ENCODE data around the gene GNAI1. TPM values are rescaled to one million over a fixed set of nuclear protein-coding genes. Genes with fewer than 3 reads are reported as not detected.
A peak's percentile ranks its signal among the peaks of the same experiment; 100 is the strongest.

GNAI1 gene
- polyA plus RNA-seq (ENCODE audit: insufficient read depth in 1 of 5, insufficient read length in 5 of 5, low replicate concordance in 1 of 5), result 100 to 1,000 TPM; 108 to 163 (median 137) TPM
- long read RNA-seq, donor 1, full-length matches to known transcripts, result 68 of 80 reads
- long read RNA-seq, donor 1, partial matches to known transcripts, result 5 of 80 reads
- long read RNA-seq, donor 1, other reads (novel, unspliced or antisense), result 7 of 80 reads
- long read RNA-seq, donor 2, full-length matches to known transcripts, result 34 of 34 reads
- long read RNA-seq, donor 2, partial matches to known transcripts, result 0 of 34 reads
- long read RNA-seq, donor 2, other reads (novel, unspliced or antisense), result 0 of 34 reads
- long read RNA-seq, donor 3, full-length matches to known transcripts, result 33 of 74 reads
- long read RNA-seq, donor 3, partial matches to known transcripts, result 41 of 74 reads
- long read RNA-seq, donor 3, other reads (novel, unspliced or antisense), result 0 of 74 reads
- long read RNA-seq, donor 4, full-length matches to known transcripts, result 34 of 48 reads
- long read RNA-seq, donor 4, partial matches to known transcripts, result 9 of 48 reads
- long read RNA-seq, donor 4, other reads (novel, unspliced or antisense), result 5 of 48 reads
- long read RNA-seq, donor 5, full-length matches to known transcripts, result 49 of 114 reads
- long read RNA-seq, donor 5, partial matches to known transcripts, result 65 of 114 reads
- long read RNA-seq, donor 5, other reads (novel, unspliced or antisense), result 0 of 114 reads
- long read RNA-seq, donor 6, full-length matches to known transcripts, result 34 of 45 reads
- long read RNA-seq, donor 6, partial matches to known transcripts, result 11 of 45 reads
- long read RNA-seq, donor 6, other reads (novel, unspliced or antisense), result 0 of 45 reads
- long read RNA-seq, donor 7, full-length matches to known transcripts, result 54 of 54 reads
- long read RNA-seq, donor 7, partial matches to known transcripts, result 0 of 54 reads
- long read RNA-seq, donor 7, other reads (novel, unspliced or antisense), result 0 of 54 reads
- long read RNA-seq, donor 8, full-length matches to known transcripts, result 17 of 23 reads
- long read RNA-seq, donor 8, partial matches to known transcripts, result 6 of 23 reads
- long read RNA-seq, donor 8, other reads (novel, unspliced or antisense), result 0 of 23 reads

DNA sequence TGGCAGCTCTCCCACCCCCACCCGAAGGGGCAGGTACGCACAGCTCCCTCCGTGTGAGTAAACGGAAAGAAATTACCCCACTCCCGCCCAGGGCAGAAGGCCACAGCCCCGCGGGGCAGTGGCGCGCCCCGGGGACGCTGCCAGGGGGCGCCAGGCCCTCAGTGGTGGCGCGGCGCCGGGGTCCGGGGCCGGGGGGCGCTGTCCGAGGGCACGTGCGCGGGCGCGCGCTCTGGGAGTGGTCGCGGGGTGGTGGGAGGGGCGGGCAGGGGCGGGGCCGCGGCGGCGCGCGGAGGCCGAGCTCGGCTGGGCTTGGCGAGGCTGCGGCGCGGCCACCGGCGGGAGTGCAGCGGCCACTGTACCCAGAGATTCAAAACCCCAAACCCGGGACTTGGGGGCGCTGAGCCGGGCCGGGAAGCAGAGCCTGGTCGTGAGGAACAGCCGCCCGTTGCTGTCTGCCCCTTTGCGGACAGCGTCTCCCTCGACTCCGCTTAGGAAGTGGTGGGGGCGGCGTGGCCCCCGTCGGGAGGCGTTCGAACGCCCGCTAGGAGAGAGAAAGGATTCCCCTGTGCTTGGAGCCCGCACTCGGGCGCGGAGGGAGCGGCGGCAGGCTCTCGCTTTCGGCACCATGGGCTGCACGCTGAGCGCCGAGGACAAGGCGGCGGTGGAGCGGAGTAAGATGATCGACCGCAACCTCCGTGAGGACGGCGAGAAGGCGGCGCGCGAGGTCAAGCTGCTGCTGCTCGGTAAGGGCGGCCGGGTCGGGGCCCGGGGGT, at the start of gene GNAI1:
TSS of gene GNAI1 (plus strand) at position 296 of the 773 bp plus-strand sequence. CDS start at position 626, 330 bp downstream.
- peak; percentile 81 to 83 for DNase-seq

DNA sequence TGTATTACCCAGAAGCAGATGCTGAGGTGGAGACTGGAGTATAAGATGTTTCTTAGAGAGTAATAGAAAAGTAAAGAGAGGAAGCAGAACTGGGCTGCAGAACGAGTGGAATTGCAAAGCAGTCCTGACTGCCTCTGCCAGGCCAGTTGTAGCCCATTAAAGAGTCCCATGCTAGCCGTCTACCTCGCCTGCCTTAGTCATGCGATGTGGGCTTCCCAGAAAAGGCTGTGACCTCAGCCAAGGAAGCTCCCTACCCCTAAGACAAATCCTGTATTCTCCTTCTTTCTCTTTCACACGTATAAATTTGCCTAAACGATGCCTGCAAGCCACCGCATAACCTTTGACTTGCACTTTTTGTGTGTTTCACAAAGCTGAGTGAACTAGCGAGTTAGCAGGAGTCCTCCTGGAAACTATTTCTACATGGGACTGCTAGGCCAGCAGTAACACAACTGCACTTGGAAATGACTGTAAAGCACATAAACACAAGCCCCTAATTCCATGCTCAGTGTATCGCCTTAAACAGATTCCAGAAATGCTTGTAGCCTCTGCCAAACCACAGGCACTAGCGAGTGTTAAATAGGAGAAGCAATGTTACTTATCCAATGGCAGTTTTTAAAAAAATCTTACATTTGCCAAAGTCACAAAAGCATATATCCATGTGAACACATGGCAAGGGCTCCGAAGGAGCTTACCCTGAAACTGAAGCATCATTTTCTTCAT, 47.4 kb upstream of the GNAI1 start:
- DNase-seq, result peak in 1 of 2 donors; percentile 34

DNA sequence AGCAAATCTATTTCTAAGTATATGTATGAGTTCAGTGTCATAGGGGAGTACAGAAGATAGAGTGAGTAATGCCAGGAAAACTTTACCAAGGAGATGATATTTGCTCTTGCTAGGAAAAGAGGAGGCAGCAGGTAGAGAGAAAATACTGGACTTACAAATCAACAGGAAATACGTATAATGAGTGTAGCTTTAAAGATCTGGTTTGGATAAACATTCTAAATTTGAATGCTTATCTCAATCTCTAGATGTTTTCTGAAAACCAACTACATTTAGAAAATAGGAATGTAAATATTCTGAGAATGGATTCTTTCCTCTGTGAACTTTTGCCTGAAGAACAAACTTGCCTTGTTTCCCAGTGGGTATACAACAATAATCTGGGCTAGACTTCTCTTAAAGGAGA, 46.9 kb upstream of the GNAI1 start:
- DNase-seq, result no peak

DNA sequence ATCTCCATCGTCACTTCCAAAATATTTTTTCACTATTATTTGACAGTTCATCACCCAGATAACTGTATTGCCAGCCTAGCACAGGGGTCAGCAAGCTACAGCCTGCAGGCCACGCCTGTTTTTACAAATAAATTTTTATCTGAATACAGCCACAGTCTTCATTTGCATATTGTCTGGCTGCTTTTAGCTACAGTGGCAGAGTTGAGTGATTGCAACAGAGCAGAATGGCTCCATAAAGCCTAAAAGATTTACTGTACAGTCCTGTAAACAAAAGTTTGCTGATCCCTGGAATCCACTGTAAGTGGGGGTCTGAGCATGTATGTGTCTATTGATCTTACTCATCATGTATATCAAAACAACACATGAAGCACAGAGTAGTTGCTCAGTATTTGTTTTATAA, 45.9 kb upstream of the GNAI1 start:
- DNase-seq, result peak in 1 of 2 donors; percentile 16

DNA sequence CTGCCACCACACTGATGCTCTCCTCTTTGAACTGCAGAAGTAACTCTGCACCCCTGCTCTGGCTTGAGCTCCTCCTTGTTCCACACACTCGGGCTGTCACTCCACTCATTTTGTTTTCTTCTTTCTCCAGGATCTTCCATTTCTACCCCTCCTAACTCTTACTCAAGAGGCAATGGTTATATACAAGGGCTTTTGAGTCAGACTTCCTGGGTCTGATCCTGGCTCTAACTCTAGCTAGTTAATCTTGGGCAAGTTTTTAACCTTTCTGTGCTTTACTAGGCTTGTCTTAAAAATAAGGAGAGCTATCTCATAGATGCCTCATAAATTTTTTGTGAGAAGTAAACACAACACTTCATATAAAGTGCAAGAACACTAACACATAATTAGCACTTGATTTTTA, 45.3 kb upstream of the GNAI1 start:
- peak; percentile 19 to 46 for DNase-seq

DNA sequence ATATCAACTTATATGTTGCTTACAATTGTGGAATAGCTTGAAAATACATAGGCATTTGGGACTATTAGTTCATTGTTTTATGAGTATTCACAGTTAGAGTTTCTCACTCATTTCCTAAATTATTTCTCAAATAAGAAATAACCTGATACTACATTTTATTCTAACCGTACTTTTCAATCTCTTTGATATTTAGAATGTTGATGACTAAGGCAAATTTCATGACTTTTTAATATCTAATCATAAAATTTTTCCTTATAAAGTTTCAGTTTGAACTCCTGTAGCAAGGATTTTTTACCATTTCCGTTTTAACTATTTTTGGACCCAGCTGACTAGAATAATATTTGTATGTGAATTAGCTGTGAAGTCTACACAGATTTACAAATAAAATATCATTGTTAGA, 41.3 kb upstream of the GNAI1 start:
- DNase-seq, result no peak

DNA sequence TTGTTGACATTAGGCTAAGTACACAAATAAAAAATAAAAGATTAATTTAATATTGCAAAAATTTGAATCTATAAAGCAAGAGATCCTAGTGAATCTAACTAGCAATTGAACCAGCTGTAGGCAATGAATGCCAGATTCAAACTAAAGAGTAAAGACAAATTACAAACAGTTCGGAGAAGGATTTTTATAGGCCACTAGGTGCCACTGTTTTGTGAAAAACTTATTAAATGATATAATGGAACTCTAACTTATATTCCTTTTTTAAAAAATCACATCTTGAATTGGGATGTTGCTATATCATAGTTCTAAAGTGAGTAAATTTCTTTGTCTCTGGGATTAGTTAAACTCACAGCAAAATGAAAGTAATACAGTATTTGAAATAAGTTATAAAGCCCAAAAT, 39.1 kb upstream of the GNAI1 start:
- no peak for DNase-seq

DNA sequence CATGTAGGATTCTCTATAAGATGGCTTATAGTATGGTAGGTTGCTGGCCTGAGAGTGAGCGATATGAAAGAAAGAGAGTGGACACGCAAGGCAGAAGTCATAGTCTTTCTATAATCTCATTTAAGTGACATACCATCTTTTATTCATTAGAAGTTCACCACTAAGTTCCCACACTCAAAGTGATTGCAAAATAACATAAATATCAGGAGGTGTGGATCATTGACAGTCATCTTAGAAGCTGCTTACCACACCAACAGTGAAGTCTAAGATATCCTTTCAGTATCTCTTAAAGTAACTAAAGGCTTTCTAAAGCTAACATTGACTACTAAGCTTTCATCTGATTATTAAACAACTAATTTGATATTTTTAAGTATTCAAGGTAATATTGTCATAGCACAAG, 36.9 kb upstream of the GNAI1 start:
- DNase-seq, result no peak

DNA sequence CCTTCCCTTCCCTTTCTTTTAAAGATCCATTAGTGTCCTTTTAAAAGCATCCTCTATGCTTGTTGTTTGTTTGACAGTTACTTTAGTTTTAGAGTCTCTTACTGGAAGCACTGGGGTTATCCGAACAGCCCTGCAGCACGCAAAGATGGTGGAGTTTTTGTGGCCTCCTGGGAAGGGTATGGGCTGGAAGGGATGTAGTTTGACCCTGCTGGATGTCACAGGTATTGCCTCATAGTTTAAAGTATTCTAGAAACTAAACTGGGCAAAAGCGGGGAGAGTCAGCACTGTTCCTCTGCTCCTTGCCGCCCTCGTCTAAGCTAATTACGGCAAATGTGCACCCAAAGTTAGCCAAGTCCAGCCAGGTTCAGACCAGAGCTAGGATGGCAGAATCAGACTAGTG, 35.8 kb upstream of the GNAI1 start:
- DNase-seq, result no peak

DNA sequence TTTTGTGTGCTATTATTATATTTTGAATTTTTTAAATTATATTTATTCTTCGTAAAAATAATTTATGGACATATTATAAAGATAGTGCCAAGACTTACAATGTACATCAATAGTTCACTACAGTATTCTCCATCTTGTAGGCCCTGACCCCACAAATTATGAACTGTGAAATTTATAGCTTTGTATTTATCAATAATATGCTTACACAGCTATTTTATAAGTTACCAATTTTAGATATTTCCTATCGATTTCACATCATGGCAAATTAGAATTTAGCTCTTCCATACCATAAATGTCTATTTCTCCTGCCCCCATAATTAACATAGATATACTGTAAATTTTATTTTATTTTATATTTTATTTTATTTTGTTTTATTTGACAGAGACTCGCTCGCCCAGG, 34.4 kb upstream of the GNAI1 start:
- DNase-seq, result no peak

DNA sequence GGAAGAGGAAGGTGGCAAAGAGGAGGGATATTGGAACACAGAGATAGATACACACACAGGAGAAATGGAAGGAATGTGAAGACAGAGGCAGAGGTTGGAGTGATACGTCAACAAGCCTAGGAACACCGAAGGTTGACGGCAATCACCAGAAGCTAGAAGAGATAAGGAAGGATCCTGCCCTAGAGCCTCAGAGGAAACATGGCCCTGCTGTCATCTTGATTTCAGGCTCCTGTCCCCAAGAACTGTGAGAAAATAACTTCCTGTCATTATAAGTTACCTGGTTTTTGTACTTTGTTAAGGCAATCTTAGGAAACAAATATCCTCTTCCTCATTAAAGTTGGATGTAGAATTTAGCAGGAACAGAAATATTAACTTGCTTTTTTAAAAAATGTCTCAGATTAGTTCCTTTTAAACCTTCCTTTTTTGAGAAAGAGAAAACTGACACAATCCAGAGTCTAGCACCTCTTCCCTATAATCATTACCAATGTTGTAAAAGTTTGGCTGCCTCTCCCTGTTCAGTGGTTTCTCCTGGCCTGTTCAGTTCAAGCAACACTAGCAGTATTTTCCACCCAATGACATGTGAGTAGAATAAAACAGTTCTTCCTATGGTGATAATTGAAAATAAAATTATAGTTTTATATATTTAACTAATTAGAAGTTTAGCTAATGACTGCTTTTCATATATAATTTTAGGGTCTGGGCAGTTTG, 28.8 kb upstream of the GNAI1 start:
- no peak for DNase-seq

DNA sequence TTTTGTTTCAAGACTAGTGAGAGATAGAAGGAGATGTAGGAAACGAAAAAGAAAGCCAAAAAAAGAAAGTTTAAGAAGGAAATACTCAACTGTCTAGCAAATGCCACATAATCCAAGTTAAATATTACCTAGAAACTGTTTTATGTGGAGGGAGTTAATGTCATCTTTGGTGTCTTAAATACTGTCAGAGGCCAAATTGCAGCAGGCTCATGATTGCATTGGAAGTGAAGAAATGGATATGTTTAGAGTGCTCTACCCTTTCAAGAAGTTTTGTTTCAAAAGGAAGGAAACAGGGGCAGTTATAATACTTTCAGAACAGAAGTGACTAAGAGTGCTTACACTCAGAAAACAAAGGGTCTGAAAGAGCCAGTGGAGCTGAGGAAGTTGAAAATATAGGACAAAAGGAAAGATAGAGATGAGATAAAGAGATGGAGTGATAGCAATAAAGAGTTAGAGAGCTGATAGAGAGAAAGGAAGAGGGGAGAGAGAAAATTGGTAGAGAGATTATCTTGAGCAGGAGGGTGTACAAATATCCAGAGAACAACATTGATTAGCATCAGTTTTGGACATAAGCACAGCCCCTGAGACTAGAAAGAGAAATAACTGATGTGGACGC, 28.0 kb upstream of the GNAI1 start:
- no peak for DNase-seq

DNA sequence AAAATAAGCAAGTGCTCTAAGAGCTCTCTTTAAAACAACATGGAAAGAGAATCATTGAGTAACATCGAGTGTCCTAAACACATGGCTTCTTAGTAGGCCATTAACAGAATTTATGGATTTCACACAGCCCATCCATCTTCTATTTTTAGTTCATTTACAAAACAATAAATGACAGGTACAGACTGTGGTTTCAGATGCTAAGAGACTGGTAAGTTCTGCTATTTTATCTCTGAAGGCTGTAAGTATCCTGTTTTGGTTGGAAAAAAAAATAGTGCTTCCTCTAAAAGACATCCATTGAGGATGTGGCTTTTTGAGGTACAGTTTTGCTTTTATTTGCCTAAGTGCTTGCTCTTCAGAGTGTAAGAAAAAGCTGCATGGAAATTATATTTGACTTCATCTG, 27.4 kb upstream of the GNAI1 start:
- DNase-seq, result no peak

DNA sequence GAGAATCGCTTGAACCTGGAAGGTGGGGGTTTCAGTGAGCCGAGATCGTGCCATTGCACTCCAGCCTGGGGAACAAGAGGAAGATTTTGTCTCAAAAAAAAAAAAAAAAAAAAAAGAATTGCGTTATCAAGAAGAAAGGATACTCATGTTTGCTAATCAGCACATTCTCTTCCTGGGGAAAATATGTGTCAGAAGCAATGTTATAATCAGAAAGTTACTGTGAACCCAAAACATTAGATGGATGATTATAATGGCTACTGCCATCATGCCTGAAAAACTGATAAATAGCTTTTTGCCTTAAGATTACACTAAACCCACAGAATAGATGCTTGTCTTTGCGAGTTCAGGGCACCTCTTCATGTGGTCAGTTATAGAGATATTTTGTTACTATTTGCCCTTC, 24.3 kb upstream of the GNAI1 start:
- no peak for DNase-seq

DNA sequence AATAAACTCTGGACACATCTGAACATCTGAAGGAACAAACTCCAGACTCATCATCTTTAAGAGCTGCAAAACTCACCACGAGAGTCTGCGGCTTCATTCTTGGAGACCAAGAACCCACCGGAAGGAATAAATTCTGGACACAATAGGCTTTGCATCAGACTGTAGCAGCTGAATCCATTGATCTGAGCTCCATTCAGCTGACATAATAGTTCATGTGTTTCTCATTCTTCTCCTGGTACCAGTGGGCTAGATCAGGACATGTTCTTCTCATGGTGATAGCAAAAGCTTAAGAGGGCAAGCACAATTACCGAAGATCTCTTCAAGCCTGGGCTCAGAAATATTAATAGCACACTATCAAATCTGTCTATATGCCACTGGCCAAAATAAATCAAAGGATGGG, 20.5 kb upstream of the GNAI1 start:
- no peak for DNase-seq

DNA sequence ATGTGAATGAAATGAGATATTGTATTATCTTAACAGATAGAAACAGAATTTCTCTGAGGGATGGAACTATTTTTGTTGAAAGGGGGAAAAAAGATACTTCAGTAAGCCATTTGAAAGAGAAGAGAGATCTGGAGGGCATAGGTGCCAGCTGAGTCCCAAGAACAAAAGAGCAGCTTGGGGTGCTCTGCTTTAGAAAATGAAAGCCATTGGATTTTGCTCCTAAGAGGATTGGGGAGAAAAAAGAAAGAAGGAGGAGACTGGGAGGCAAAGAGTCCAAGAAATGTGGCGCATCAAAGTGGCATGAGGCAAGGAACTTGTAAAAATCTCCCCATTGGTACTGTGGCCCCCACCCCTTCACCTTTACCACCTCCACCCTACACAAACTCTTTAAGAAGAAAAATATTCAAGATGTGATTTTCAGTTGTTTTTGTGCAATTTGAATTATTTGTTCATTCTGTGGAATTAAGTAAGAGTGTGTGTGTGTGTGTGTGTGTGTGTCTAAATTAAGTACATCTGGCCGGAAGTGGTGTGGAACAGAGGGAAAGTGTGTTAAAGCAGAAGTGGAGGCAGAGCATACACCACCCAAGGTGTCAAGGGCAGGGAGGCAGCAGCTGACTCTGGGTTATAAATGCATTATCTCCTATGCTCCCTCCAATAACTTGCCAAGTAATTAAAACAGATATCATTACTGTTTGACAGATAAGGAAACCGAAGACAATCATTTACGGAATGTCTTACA, 9.9 kb upstream of the GNAI1 start:
- DNase-seq, result no peak

DNA sequence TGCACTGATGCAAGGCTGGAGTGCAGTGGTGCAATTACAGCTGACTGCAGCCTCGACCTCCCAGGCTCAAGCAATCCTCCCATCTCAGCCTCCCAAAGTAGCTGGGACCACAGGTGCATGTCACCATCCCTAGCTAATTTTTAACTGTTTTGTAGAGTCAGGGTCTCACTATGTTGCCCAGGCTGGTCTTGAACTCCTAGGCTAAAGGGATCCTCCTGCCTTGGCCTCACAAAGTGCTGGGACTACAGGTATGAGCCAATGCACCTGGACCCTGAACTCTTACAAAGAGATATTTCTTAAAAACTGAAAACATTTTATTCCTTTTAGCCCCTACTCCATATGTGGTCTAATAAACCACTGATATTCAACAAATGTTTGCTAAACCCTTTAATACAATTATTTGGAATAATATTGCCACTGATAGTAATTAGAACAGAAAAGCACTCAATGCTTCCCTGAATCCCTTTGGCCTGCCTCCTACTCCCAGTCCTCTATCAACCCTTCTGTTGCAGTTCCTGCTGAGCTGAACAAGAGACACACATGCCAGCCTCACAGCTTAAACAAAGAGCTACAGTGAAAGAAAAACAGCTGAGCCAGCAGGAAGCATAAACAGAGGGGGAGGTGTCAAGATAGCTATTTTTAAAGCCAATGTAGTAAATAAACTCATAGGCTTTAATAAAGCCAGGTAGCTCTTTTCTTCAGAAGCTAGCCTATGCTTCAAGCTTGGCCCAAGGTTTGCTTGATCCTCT, 7.0 kb upstream of the GNAI1 start:
- no peak for DNase-seq

DNA sequence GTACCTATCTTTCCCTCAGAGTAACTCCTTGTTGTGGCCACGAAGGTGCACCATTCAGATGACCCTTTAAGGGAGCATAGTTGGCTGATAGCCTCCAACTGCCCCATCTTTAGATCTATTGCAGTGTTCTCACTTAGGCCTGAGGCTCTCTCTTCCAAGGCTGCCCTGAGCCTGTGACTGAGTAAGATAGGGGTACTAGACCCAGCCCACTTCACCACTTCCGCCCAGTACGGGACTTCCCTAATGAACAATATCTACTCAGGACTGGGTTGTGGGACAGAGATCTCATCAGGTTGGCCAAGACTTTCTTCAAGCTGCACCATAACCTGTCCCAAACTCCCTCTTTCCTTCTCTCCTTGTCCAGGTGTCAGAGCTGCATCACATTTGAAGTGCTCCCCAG, 5.7 kb upstream of the GNAI1 start:
- DNase-seq, result no peak
